GM12874 (cell line): ENCODE results near the gene CDH23.

ENCODE experiments used
- CTCF ChIP-seq: IDR thresholded peaks from 2 replicates; pipeline ENCODE4 v1.5.1; 2011; ENCODE audit warnings: low read depth, mild to moderate bottlenecking, control low read depth, low read length, moderate library complexity; ENCODE audit not compliant: insufficient read depth

The CDH23 gene

DNA sequence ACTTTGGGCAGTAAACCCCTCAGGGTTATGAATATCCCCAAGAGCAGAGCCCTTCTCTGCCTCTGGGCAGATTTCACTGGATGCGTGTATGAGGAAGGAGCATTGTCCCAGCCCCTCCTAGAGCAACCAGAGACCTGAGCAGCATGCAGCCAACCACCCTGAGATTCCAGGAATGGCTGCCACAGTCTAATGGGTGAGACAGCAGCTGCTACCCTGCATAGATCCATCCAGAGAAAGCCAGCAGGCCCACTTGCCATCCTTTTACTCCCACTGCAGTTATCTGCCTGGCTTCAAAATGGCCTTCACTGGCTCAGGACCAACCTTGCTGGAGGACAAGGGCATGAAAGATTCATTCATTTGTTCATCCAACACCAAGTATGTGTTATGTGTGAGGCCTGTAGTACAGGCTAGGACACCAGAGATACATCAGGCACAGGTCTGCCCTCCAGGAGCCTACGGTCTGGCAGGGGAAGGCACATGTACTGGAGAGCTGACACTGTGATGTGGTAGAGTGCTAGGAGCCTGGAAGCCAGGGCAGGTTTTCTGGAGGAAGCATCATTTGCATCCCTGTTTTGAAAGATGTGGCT, 349.0 kb downstream of the CDH23 start:
- TF ChIP-seq CTCF, result no peak

- peak; percentile 16; the same call in 1 of the 2 replicates for TF ChIP-seq CTCF
Measured at GRCh38 chr10:71746344-71747037, 349.8 kb downstream of the CDH23 start.

DNA sequence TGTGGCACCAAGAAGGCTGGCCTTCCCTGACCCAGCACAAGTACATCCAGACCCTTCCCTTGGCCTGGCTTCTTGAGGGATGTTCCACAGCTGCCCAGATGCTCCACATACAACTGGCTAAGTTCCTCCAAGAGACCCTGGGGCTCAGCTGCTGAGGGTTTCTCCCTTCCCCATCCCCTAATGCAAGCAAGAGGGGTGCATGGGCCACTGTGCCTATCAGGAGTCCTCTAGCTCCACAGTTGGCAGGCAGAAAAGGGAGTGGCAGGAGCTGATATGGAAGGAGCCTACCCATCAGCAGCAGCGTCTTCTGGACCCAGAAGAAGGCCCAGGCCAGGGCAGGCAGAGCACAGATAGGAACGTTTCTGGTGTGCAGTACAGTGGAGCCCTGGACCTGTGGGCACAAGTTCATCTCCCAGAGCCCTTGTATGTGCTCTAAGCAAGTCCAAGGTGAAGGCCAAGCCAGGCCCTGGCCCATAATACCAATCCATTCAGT, 350.4 kb downstream of the CDH23 start:
- TF ChIP-seq CTCF, result no peak

DNA sequence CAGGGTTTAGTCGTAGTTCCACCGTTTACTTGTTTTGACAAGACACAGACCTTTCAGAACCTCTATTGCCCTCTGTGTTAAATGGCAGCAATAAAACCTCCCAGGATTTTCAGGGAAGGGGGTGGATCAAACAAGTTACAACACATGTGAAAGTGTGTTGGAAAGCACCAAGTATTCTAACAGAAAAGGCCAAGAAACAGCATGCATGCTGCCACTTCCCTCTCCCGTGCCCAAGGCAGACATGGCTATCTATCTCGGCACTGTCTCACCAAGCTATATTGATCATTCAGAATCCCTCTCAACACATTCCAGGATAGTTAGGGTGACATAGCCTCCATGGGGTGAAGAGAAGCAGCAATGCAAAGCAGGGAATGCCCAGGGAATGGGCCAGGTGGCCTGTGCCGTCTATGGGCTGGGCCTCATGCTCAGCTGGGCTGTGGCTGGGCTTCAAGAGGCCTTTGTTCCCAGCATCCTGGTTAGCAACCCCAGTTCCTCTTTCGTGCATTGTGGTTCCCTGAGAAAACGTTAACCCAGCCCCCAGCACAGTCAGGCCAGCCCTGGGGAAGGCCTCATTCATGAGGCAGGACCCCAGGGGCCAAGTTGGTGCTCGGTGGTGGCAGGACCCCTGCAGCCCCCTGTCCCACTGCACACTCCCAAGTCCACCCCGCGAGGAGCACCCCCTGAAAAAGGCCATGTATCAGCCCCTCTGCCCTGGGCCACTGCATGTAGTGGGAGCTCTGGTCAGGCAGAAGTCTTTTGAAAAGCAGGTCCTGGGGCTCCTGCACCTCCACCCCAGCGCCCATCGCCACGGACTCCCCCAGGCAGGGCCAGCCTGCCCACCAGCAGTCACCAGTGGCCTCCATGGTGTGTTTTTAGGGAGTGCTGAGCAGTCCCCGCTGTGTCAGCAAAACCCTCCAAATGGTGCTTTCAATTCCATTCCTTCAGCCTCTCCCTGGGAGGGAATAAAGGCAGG, 351.1 kb downstream of the CDH23 start:
- no peak for TF ChIP-seq CTCF

DNA sequence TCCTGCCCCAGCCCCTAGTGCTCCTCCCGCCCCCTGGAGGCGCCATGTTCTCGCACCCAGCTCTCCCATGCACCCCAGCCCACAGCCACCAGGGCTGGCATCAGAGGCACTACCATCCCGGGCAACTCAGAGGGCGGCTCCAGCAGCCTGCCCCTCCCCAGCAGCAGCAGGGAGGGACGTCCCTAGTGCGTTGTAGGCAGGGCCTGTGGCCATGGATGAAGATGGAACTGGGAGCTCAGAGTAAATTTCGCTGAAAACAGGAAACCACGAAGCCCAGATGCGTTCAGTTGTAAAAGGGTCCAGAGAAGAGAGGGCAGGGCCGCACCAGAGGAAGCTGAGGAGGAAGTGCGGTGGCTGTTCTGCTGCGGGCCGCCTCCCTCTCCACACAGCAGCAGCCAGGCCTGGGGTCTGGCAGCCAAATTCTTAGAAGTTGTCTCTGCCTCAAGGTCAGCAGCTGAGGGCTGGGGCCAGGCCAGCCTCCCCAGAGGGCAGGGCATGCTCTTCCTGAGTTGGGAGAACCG, 352.0 kb downstream of the CDH23 start:
- TF ChIP-seq CTCF, result no peak

- TF ChIP-seq CTCF, result no peak
Measured at GRCh38 chr10:71749396-71749795, 352.7 kb downstream of the CDH23 start.
